ENCODE data around the gene LRFN2.

Gene LRFN2

GRCh38 chr6:40587240-40588069 is at the start of gene LRFN2:
TSS of gene LRFN2 (minus strand) at chr6:40587364.
- peak; percentile 34 to 46 for DNase-seq (ENCODE audit: low read depth in 2 of 2)

GRCh38 chr6:40634429-40634828 is 47.3 kb upstream of the LRFN2 start:
- DNase-seq (ENCODE audit: low read depth in 2 of 2): no peak

GRCh38 chr6:40631744-40632143 is 44.6 kb upstream of the LRFN2 start:
- no peak for DNase-seq (ENCODE audit: low read depth in 2 of 2)

- DNase-seq (ENCODE audit: low read depth in 2 of 2): no peak
These were observed 43.3 kb upstream of the LRFN2 start for GRCh38 chr6:40630488-40630887.

- no peak for DNase-seq (ENCODE audit: low read depth in 2 of 2)
These were observed 42.9 kb upstream of the LRFN2 start for GRCh38 chr6:40630051-40630450.

- no peak for DNase-seq (ENCODE audit: low read depth in 2 of 2)
These were observed 42.3 kb upstream of the LRFN2 start for GRCh38 chr6:40629463-40629862.

GRCh38 chr6:40627316-40627715 is 40.2 kb upstream of the LRFN2 start:
- no peak for DNase-seq (ENCODE audit: low read depth in 2 of 2)

GRCh38 chr6:40626886-40627285 is 39.7 kb upstream of the LRFN2 start:
- DNase-seq (ENCODE audit: low read depth in 2 of 2): no peak

- no peak for DNase-seq (ENCODE audit: low read depth in 2 of 2)
These were observed 36.8 kb upstream of the LRFN2 start for GRCh38 chr6:40623932-40624331.

GRCh38 chr6:40623178-40623577 is 36.0 kb upstream of the LRFN2 start:
- no peak for DNase-seq (ENCODE audit: low read depth in 2 of 2)

GRCh38 chr6:40620574-40621240 is 33.5 kb upstream of the LRFN2 start:
- no peak for DNase-seq (ENCODE audit: low read depth in 2 of 2)

GRCh38 chr6:40614671-40615070 is 27.5 kb upstream of the LRFN2 start:
- no peak for DNase-seq (ENCODE audit: low read depth in 2 of 2)

GRCh38 chr6:40611912-40612311 is 24.7 kb upstream of the LRFN2 start:
- DNase-seq (ENCODE audit: low read depth in 2 of 2): no peak

- DNase-seq (ENCODE audit: low read depth in 2 of 2): no peak
These were observed 24.3 kb upstream of the LRFN2 start for GRCh38 chr6:40611434-40611833.

GRCh38 chr6:40610229-40610628 is 23.1 kb upstream of the LRFN2 start:
- no peak for DNase-seq (ENCODE audit: low read depth in 2 of 2)

GRCh38 chr6:40606981-40607380 is 19.8 kb upstream of the LRFN2 start:
- DNase-seq (ENCODE audit: low read depth in 2 of 2): no peak

- DNase-seq (ENCODE audit: low read depth in 2 of 2): no peak
These were observed 19.4 kb upstream of the LRFN2 start for GRCh38 chr6:40606526-40606925.

GRCh38 chr6:40604082-40604481 is 16.9 kb upstream of the LRFN2 start:
- DNase-seq (ENCODE audit: low read depth in 2 of 2): no peak

- no peak for DNase-seq (ENCODE audit: low read depth in 2 of 2)
These were observed 12.4 kb upstream of the LRFN2 start for GRCh38 chr6:40599555-40599954.

GRCh38 chr6:40598516-40598915 is 11.4 kb upstream of the LRFN2 start:
- DNase-seq (ENCODE audit: low read depth in 2 of 2): no peak

GRCh38 chr6:40597301-40597700 is 10.1 kb upstream of the LRFN2 start:
- DNase-seq (ENCODE audit: low read depth in 2 of 2): no peak

- DNase-seq (ENCODE audit: low read depth in 2 of 2): no peak
These were observed 1.3 kb upstream of the LRFN2 start for GRCh38 chr6:40588480-40588879.

- DNase-seq (ENCODE audit: low read depth in 2 of 2): no peak
These were observed 863 bp upstream of the LRFN2 start for GRCh38 chr6:40588070-40588384.

Measured in stimulated activated CD8-positive, alpha-beta memory T cell treated with anti-CD3 and anti-CD28 coated beads, Interleukin-2, amount 100 ng/mL, for 1 hour (primary cell).